ENCODE measurements around the gene C11orf24. TPM values are rescaled to one million over a fixed set of nuclear protein-coding genes. Genes with fewer than 3 reads are reported as not detected.
"Not testable (repeated sequence)": the region's sequence is repeated elsewhere in the genome, so short reads cannot be mapped to it uniquely, and the experiment has no call there.

C11orf24 gene
- total RNA-seq, 2 donors from 2014 or later: 55.3 to 66.6 TPM

GRCh38 chr11:68295271-68295670, 23.5 kb upstream of the C11orf24 start:
- intact Hi-C loops (cut with DNase I): loop anchor here (10.0 kb wide), 1 partner anchor 150 kb away; no protein-coding TSS in a partner anchor
- Histone ChIP-seq H3K27me3 (no peaks in the 10 kb centered on the region), H3K27ac (no peak overlapping the region), H3K9me3 (no peaks in the 10 kb centered on the region), H3K4me1 (peaks cover 13% of the 10 kb centered on the region), H3K9ac (ENCODE audit: low read depth in 2 of 2, low read length in 2 of 2) (no peak overlapping the region), H3K36me3 (no peaks in the 10 kb centered on the region), H3K4me3 (no peak overlapping the region)
- no peak for DNase-seq
- TF ChIP-seq CTCF (IDR thresholded peaks at IDR 0.05): no peak

- H3K27ac ChIP-seq: no peak overlapping the region
- H3K27me3 ChIP-seq: no peaks in the 10 kb centered on the region
- intact Hi-C loops (cut with DNase I): loop anchor here (10.0 kb wide), 1 partner anchor 151 kb away; no protein-coding TSS in a partner anchor
These were observed 21.9 kb upstream of the C11orf24 start for GRCh38 chr11:68293708-68294107.

GRCh38 chr11:68289456-68289855, 17.7 kb upstream of the C11orf24 start:
- no peak overlapping the region for H3K9ac ChIP-seq (ENCODE audit: low read depth in 2 of 2, low read length in 2 of 2)
- no peak overlapping the region for H3K27ac ChIP-seq
- no peaks in the 10 kb centered on the region for H3K9me3 ChIP-seq
- no peaks in the 10 kb centered on the region for H3K36me3 ChIP-seq
- DNase-seq: no peak
- no peaks in the 10 kb centered on the region for H3K27me3 ChIP-seq
- intact Hi-C loops (cut with DNase I): no loop called here
- no peaks in the 10 kb centered on the region for H3K4me1 ChIP-seq
- TF ChIP-seq CTCF (IDR thresholded peaks at IDR 0.05): no peak
- no peak overlapping the region for H3K4me3 ChIP-seq

More at GRCh38 chr11:68293708-68294107, 21.9 kb upstream of the C11orf24 start:
- no peaks in the 10 kb centered on the region for H3K9me3 ChIP-seq
- no peak for DNase-seq
- no peak overlapping the region for H3K4me3 ChIP-seq
- TF ChIP-seq CTCF (IDR thresholded peaks at IDR 0.05): no peak
- H3K9ac ChIP-seq (ENCODE audit: low read depth in 2 of 2, low read length in 2 of 2): no peak overlapping the region
- no peaks in the 10 kb centered on the region for H3K36me3 ChIP-seq
- H3K4me1 ChIP-seq: peaks cover 13% of the 10 kb centered on the region

GRCh38 chr11:68287419-68287818, 15.6 kb upstream of the C11orf24 start:
- no peaks in the 10 kb centered on the region for H3K27me3 ChIP-seq
- TF ChIP-seq CTCF (IDR thresholded peaks at IDR 0.05): no peak
- H3K4me3 ChIP-seq: no peak overlapping the region
- no peaks in the 10 kb centered on the region for H3K36me3 ChIP-seq
- no peak overlapping the region for H3K27ac ChIP-seq
- DNase-seq: no peak
- no peaks in the 10 kb centered on the region for H3K9me3 ChIP-seq
- no peak overlapping the region for H3K9ac ChIP-seq (ENCODE audit: low read depth in 2 of 2, low read length in 2 of 2)
- H3K4me1 ChIP-seq: no peaks in the 10 kb centered on the region
- intact Hi-C loops (cut with DNase I): no loop called here

- H3K27ac ChIP-seq; DNase-seq; H3K4me1 ChIP-seq; H3K9ac ChIP-seq (ENCODE audit: low read depth in 2 of 2, low read length in 2 of 2); intact Hi-C loops (cut with DNase I); H3K36me3 ChIP-seq; H3K9me3 ChIP-seq; H3K4me3 ChIP-seq; H3K27me3 ChIP-seq: not testable (repeated sequence)
These were observed 12.8 kb upstream of the C11orf24 start for GRCh38 chr11:68284588-68284987.

- Histone ChIP-seq H3K9ac (ENCODE audit: low read depth in 2 of 2, low read length in 2 of 2) (no peak overlapping the region), H3K4me1 (no peaks in the 10 kb centered on the region), H3K27me3 (no peaks in the 10 kb centered on the region), H3K9me3 (no peaks in the 10 kb centered on the region), H3K27ac (no peak overlapping the region), H3K4me3 (no peak overlapping the region), H3K36me3 (no peaks in the 10 kb centered on the region)
- intact Hi-C loops (cut with DNase I): no loop called here
- no peak for TF ChIP-seq CTCF (IDR thresholded peaks at IDR 0.05)
- DNase-seq: no peak
These were observed 11.1 kb upstream of the C11orf24 start for GRCh38 chr11:68282861-68283230.

Measured in colonic mucosa (tissue), 4 donors.